Measurements from ENCODE around the gene ASCC1.

Gene ASCC1

GRCh38 chr10:72066318-72067284 is 149.5 kb downstream of the ASCC1 start:
- DNase-seq (ENCODE audit: low read depth, low spot score), result no peak
- no peak for TF ChIP-seq CTCF (IDR thresholded peaks at IDR 0.05; ENCODE audit: low read depth, low read length)
- in situ Hi-C loops (cut with HindIII; ENCODE audit: low sequenced_read_pairs), result no loop called here
- no peak overlapping the region for H3K4me3 ChIP-seq (ENCODE audit: low read depth, low read length)

- in situ Hi-C loops (cut with HindIII; ENCODE audit: low sequenced_read_pairs), result no loop called here
These were observed 150.5 kb downstream of the ASCC1 start for GRCh38 chr10:72065439-72066025.

GRCh38 chr10:72063703-72064391 is 152.2 kb downstream of the ASCC1 start:
- H3K4me3 ChIP-seq (ENCODE audit: low read depth, low read length), result no peak overlapping the region
- no peak for TF ChIP-seq CTCF (IDR thresholded peaks at IDR 0.05; ENCODE audit: low read depth, low read length)
- DNase-seq (ENCODE audit: low read depth, low spot score), result no peak
- in situ Hi-C loops (cut with HindIII; ENCODE audit: low sequenced_read_pairs), result no loop called here

More at GRCh38 chr10:72065439-72066025, 150.5 kb downstream of the ASCC1 start:
- no peak for DNase-seq (ENCODE audit: low read depth, low spot score)
- no peak overlapping the region for H3K4me3 ChIP-seq (ENCODE audit: low read depth, low read length)
- TF ChIP-seq CTCF (IDR thresholded peaks at IDR 0.05; ENCODE audit: low read depth, low read length), result no peak

- no peak for TF ChIP-seq CTCF (IDR thresholded peaks at IDR 0.05; ENCODE audit: low read depth, low read length)
- in situ Hi-C loops (cut with HindIII; ENCODE audit: low sequenced_read_pairs), result no loop called here
- no peak overlapping the region for H3K4me3 ChIP-seq (ENCODE audit: low read depth, low read length)
- no peak for DNase-seq (ENCODE audit: low read depth, low spot score)
These were observed 153.0 kb downstream of the ASCC1 start for GRCh38 chr10:72062832-72063702.

- in situ Hi-C loops (cut with HindIII; ENCODE audit: low sequenced_read_pairs), result no loop called here
- H3K4me3 ChIP-seq (ENCODE audit: low read depth, low read length), result no peak overlapping the region
- TF ChIP-seq CTCF (IDR thresholded peaks at IDR 0.05; ENCODE audit: low read depth, low read length), result no peak
- no peak for DNase-seq (ENCODE audit: low read depth, low spot score)
These were observed 153.7 kb downstream of the ASCC1 start for GRCh38 chr10:72062382-72062781.

- in situ Hi-C loops (cut with HindIII; ENCODE audit: low sequenced_read_pairs), result no loop called here
- TF ChIP-seq CTCF (IDR thresholded peaks at IDR 0.05; ENCODE audit: low read depth, low read length), result no peak
- no peak for DNase-seq (ENCODE audit: low read depth, low spot score)
- no peak overlapping the region for H3K4me3 ChIP-seq (ENCODE audit: low read depth, low read length)
These were observed 154.1 kb downstream of the ASCC1 start for GRCh38 chr10:72061930-72062329.

Data from astrocyte of the spinal cord (primary cell).